Tibial nerve (tissue), 4 donors: Measurements from ENCODE around the gene CLMN. TPM values are rescaled to one million over a fixed set of nuclear protein-coding genes. Genes with fewer than 3 reads are reported as not detected.

Source experiments
- DNase-seq, 2 donors: peaks; one replicate each; pipeline ENCODE4 v3.0.0-alpha.2; 2019; ENCODE audit warnings: low spot score in 2 of 2
- H3K27ac ChIP-seq, 4 donors: fragments of 200-600 bp; sonication (generic) in 3 of 4; one replicate each; pipeline ENCODE4 v1.5.1; 2017 to 2019; ENCODE audit warnings: mild to moderate bottlenecking in 1 of 4
- H3K27me3 ChIP-seq, 2 donors: fragments of 200-600 bp; sonication (generic) in 1 of 2; one replicate each; pipeline versions ENCODE4 v1.5.1 to v1.6.0; 2017 to 2019
- H3K36me3 ChIP-seq, 3 donors: fragments of 200-600 bp; sonication (generic); one replicate each; pipeline ENCODE4 v1.5.1; 2018 to 2019
- H3K4me1 ChIP-seq, 4 donors: fragments of 200-600 bp; sonication (generic) in 3 of 4; one replicate each; pipeline ENCODE4 v1.5.1; 2017 to 2019
- H3K4me3 ChIP-seq, 4 donors: fragments of 200-600 bp; sonication (generic) in 3 of 4; one replicate each; pipeline ENCODE4 v1.5.1; 2017 to 2019; ENCODE audit warnings: mild to moderate bottlenecking in 1 of 4, moderate library complexity in 1 of 4
- H3K9me3 ChIP-seq, 4 donors: fragments of 200-600 bp; sonication (generic) in 3 of 4; one replicate each; pipeline ENCODE4 v1.5.1; 2017 to 2019
- CTCF ChIP-seq, 5 experiments: fragments of 200-600 bp in 3 of 5; fragments of 450-650 bp in 2 of 5; sonication (generic) in 3 of 5; IDR thresholded peaks; one replicate each; pipeline ENCODE4 v1.5.1; 2016 to 2019; ENCODE audit warnings: antibody characterized with exemption in 5 of 5, mild to moderate bottlenecking in 3 of 5, moderate library complexity in 2 of 5
- EP300 ChIP-seq, 2 donors: sonication (generic); formaldehyde crosslinking; IDR thresholded peaks; one replicate each; pipeline ENCODE4 v1.6.1; 2017; ENCODE audit warnings: antibody characterized with exemption in 2 of 2, mild to moderate bottlenecking in 1 of 2
- POLR2A ChIP-seq, 2 donors: fragments of 450-650 bp; IDR thresholded peaks; one replicate each; pipeline ENCODE4 v1.6.1; 2017; ENCODE audit warnings: antibody characterized with exemption in 2 of 2, mild to moderate bottlenecking in 2 of 2, moderate library complexity in 2 of 2
- WGBS, 2 donors: methylation state at CpG; one replicate each; pipeline ENCODE4 v1.1.5; 2018; 5-methylcytosine and 5-hydroxymethylcytosine counted together
- total RNA-seq, 4 donors: library from RNA; depleted of rRNA; stranded (reverse); fragments of >200 nt; gene quantifications; one replicate each; pipeline ENCODE4 v1.1.0, GENCODE V29; 2016

Gene CLMN
- total RNA-seq, 4 donors from 2014 or later: 31.2 to 49.8 (median 40.9) TPM

DNA sequence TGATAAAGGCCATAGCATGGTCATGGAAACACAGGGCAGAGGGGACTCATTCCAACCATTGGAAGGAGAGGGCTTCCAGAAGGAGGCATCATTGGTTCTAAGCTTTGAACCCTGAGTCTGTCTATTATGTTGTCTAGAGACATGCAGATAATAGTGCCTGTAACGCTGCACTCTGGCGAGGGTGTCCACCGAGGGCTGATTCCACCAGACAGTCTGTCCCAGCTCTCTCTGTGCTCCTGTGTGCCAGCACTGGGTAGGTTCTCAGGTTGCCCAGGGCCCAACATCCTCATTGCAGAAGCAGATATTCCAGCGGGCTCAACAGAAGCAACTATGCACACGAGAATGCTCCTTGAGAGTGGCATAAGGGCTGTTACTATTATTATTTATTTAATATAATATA, 18.7 kb upstream of the CLMN start:
- Histone ChIP-seq H3K9me3 (peaks cover 0 to 7% (median 0%) of the 10 kb centered on the region in 4 donors), H3K4me1 (peaks cover 0 to 9% (median 0%) of the 10 kb centered on the region in 4 donors), H3K36me3 (no peaks in the 10 kb centered on the region), H3K4me3 (no peak overlapping the region), H3K27ac (no peak overlapping the region), H3K27me3 (no peaks in the 10 kb centered on the region)
- no peak for DNase-seq
- TF ChIP-seq CTCF (IDR thresholded peaks at IDR 0.05) (no peak), POLR2A (IDR thresholded peaks at IDR 0.05) (no peak), EP300 (IDR thresholded peaks at IDR 0.05) (no peak)
- WGBS, 2 donors: 79 to 83% methylated on average over 5 of the region's 5 CpGs

DNA sequence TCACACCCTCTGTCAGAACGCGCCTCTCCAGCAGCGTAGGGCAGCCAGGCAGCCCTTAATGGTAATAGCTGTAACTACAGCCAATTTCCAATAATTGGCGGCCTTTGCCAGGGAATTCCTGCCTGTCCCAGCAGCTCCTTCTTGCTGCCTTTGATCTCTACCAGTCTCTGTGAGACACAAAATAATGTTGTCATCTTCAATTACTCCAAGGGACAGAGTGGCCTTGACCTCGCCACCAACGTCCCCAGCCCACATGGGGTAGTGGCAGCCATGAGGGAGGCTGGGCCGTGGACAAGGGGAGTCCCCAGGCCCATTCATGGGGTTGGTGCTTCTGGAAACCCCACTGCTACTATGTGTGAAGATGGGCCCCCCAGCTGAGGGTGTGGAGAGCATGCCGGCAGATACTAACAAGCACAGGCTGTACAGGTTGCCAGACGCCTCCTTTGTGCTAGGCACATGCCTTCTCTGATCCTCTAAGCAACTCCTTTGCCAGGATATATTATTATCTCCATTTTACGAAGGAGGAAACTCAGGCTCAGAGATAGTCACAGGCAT, 17.4 kb upstream of the CLMN start:
- TF ChIP-seq POLR2A (IDR thresholded peaks at IDR 0.05) (no peak), CTCF (IDR thresholded peaks at IDR 0.05) (no peak), EP300 (IDR thresholded peaks at IDR 0.05) (no peak)
- Histone ChIP-seq H3K27ac (no peak overlapping the region), H3K36me3 (no peaks in the 10 kb centered on the region), H3K4me1 (peaks cover 0 to 9% (median 0%) of the 10 kb centered on the region in 4 donors), H3K27me3 (no peaks in the 10 kb centered on the region), H3K4me3 (no peak overlapping the region), H3K9me3 (peaks cover 0 to 7% (median 0%) of the 10 kb centered on the region in 4 donors)
- no peak for DNase-seq
- WGBS, 2 donors: 82 to 87% methylated on average over 10 of the region's 10 CpGs

DNA sequence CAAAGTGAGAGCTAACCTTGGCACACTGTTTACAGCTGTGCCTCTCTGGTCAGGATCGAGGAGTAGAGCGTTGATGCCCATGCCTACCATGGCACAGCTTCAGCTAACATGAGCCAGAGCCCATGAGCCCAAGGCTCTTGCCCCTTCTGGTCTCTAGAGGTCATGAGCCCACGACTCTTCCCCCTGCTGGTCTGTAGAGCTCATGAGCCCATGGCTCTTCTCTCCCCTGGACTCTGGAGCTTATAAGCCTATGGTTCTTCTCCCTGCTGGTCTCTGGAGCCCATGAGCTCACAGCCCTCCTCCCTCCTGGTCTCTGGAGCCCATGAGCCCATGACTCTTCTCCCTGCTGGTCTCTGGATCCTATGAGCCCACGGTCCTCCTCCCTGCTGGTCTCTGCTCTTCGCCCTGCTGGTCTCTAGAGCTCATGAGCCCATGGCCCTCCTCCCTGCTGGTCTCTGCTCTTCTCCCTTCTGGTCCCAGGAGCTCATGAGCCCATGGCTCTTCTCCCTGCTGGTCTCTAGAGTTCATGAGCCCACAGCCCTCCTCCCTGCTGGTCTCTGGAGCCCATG, 16.6 kb upstream of the CLMN start:
- H3K27me3 ChIP-seq: no peaks in the 10 kb centered on the region
- WGBS, 2 donors: 84 to 85% methylated on average over 2 to 5 of the region's 5 CpGs
- H3K9me3 ChIP-seq: peaks cover 0 to 7% (median 0%) of the 10 kb centered on the region in 4 donors
- no peak overlapping the region for H3K4me3 ChIP-seq
- H3K36me3 ChIP-seq: no peaks in the 10 kb centered on the region
- H3K4me1 ChIP-seq: peaks cover 0 to 9% (median 0%) of the 10 kb centered on the region in 4 donors
- TF ChIP-seq EP300 (IDR thresholded peaks at IDR 0.05) (no peak), CTCF (IDR thresholded peaks at IDR 0.05) (no peak), POLR2A (IDR thresholded peaks at IDR 0.05) (no peak)
- H3K27ac ChIP-seq: no peak overlapping the region
- DNase-seq: no peak

DNA sequence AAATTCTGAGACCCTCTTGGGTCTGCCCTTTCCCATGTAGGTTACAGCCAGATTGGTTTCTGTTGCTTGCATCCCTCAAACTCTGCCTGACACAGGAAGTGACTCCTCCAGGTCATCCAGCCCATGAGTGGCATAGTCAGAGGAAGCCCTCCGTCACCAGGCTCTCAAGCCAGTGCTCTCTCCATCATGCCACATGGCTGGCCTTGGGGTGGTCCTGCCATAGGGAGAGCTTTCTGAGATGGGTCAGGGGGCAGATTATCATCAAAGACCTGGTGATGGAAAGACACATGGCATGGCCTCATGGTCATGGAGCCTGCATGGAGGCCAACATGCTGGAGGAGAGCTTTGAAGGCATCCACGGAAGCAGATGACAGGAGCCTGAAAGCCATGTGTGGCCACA, 15.4 kb upstream of the CLMN start:
- H3K36me3 ChIP-seq: no peaks in the 10 kb centered on the region
- H3K9me3 ChIP-seq: peaks cover 0 to 7% (median 0%) of the 10 kb centered on the region in 4 donors
- no peak for DNase-seq
- WGBS, 2 donors: 94 to 95% methylated on average over 2 of the region's 2 CpGs
- TF ChIP-seq CTCF (IDR thresholded peaks at IDR 0.05) (no peak), EP300 (IDR thresholded peaks at IDR 0.05) (no peak)
- H3K4me3 ChIP-seq: no peak overlapping the region
- peaks cover 0 to 2% (median 0%) of the 10 kb centered on the region in 4 donors for H3K4me1 ChIP-seq
- no peak overlapping the region for H3K27ac ChIP-seq
- no peaks in the 10 kb centered on the region for H3K27me3 ChIP-seq

DNA sequence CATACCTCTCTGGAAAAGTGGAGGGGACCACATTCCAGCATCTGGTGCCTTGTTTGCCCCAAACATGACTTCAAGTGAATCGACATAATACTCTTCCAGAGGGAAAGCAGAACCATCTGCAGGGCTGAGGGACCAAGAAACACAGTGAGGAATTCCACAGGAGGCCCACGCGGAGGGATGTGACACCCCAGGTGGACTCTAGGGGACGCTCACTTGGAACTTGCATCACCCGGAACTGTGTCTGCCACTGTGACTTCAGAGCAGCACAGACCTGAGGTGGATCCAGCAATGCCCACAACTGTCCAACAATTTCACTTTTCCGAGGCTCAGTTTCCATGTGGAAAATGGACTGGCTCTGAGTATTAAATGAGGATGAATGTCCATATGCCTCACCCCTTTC, 14.3 kb upstream of the CLMN start:
- Histone ChIP-seq H3K4me3 (no peak overlapping the region), H3K27me3 (no peaks in the 10 kb centered on the region), H3K4me1 (no peaks in the 10 kb centered on the region), H3K27ac (no peak overlapping the region), H3K36me3 (no peaks in the 10 kb centered on the region), H3K9me3 (peaks cover 0 to 7% (median 0%) of the 10 kb centered on the region in 4 donors)
- WGBS, 2 donors: 69 to 80% methylated on average over 6 of the region's 6 CpGs
- TF ChIP-seq POLR2A (IDR thresholded peaks at IDR 0.05): no peak
- TF ChIP-seq CTCF (IDR thresholded peaks at IDR 0.05): no peak
- no peak for TF ChIP-seq EP300 (IDR thresholded peaks at IDR 0.05)
- no peak for DNase-seq
